ENCODE measurements around the gene DRAXIN.

- TF ChIP-seq SMC3 (IDR thresholded peaks at IDR 0.05; ENCODE audit: low read depth, low read length) = no peak
- TF ChIP-seq POLR2AphosphoS5 (IDR thresholded peaks at IDR 0.05; ENCODE audit: low read depth, low read length) = no peak
- no peak for TF ChIP-seq EZH2phosphoT487 (IDR thresholded peaks at IDR 0.05; ENCODE audit: borderline replicate concordance, low read depth)
- TF ChIP-seq EP300 (IDR thresholded peaks at IDR 0.05; ENCODE audit: borderline replicate concordance in 1 of 2, low read depth in 1 of 2, low read length in 1 of 2) = no peak
- no peak for TF ChIP-seq ZBTB33 (IDR thresholded peaks at IDR 0.05; ENCODE audit: borderline replicate concordance, low read depth)
- TF ChIP-seq MXI1 (IDR thresholded peaks at IDR 0.05; ENCODE audit: low read depth, low read length) = no peak
- no peak for TF ChIP-seq CTCF (IDR thresholded peaks at IDR 0.05)
- TF ChIP-seq TAF1 (IDR thresholded peaks at IDR 0.05; ENCODE audit: borderline replicate concordance, low read depth, low read length) = no peak
Measured at GRCh38 chr1:11651017-11651416, 40.5 kb upstream of the DRAXIN start.

Data from SK-N-SH (cell line).